MG63 (cell line): ENCODE results near the gene OR13C8. TPM values are rescaled to one million over a fixed set of nuclear protein-coding genes. Genes with fewer than 3 reads are reported as not detected.
"Not testable (repeated sequence)": the region's sequence is repeated elsewhere in the genome, so short reads cannot be mapped to it uniquely, and the experiment has no call there.

Experiments
- DNase-seq: peaks from one replicate; pipeline ENCODE4 v3.0.0-alpha.2; 2020
- H3K27me3 ChIP-seq: fragments of 250-450 bp; sonication (Bioruptor Pico); 2 replicates; pipeline ENCODE4 v1.5.1; 2020; ENCODE audit warnings: mild to moderate bottlenecking, moderate library complexity
- H3K36me3 ChIP-seq: fragments of 250-450 bp; sonication (Bioruptor Pico); 2 replicates; pipeline ENCODE4 v1.5.1; 2020; ENCODE audit warnings: mild to moderate bottlenecking, moderate library complexity
- H3K4me3 ChIP-seq: fragments of 250-450 bp; sonication (Bioruptor Pico); 2 replicates; pipeline ENCODE4 v1.5.1; 2020; ENCODE audit warnings: mild to moderate bottlenecking, moderate library complexity
- H3K9me3 ChIP-seq: fragments of 250-450 bp; sonication (Bioruptor Pico); 2 replicates; pipeline ENCODE4 v1.5.1; 2020; ENCODE audit warnings: mild to moderate bottlenecking, moderate library complexity
- total RNA-seq: library from RNA; depleted of rRNA; stranded (reverse); fragments of >200 nt; shearing (Covaris generic); gene quantifications from 2 replicates; pipeline ENCODE4 v1.2.3, GENCODE V29; 2014; ENCODE audit warnings: low replicate concordance; rRNA removed

Gene OR13C8
- not detected in 2 replicates for total RNA-seq

- no peak for DNase-seq
- no peaks in the 10 kb centered on the region for H3K27me3 ChIP-seq
- H3K9me3 ChIP-seq: peaks cover 4% of the 10 kb centered on the region
- no peaks in the 10 kb centered on the region for H3K36me3 ChIP-seq
- no peak within 1 kb of the TSS for H3K4me3 ChIP-seq
Observed at GRCh38 chr9:104568868-104569267, at the start of gene OR13C8. Gene OR13C8, plus strand, starts transcription at chr9:104569168. Its CDS starts 0 bp downstream, at chr9:104569168.

- H3K36me3 ChIP-seq, H3K9me3 ChIP-seq, H3K4me3 ChIP-seq, DNase-seq, H3K27me3 ChIP-seq: not testable (repeated sequence)
Observed at GRCh38 chr9:104520241-104520640, 48.7 kb upstream of the OR13C8 start.

- H3K9me3 ChIP-seq: no peaks in the 10 kb centered on the region; the same call in 1 of the 2 replicates
Observed at GRCh38 chr9:104527109-104527508, 41.9 kb upstream of the OR13C8 start, which contains the start of gene OR13C4. Gene OR13C4, minus strand, starts transcription at chr9:104527209. Its CDS starts 0 bp downstream, at chr9:104527209.

GRCh38 chr9:104536756-104537155 is 32.2 kb upstream of the OR13C8 start, which contains the start of gene OR13C3:
Gene OR13C3, minus strand, starts transcription at chr9:104536856. Its CDS starts 133 bp downstream, at chr9:104536723.
- Histone ChIP-seq H3K9me3 (no peaks in the 10 kb centered on the region), H3K27me3 (no peaks in the 10 kb centered on the region), H3K4me3 (no peak within 1 kb of the TSS), H3K36me3 (no peaks in the 10 kb centered on the region)
- DNase-seq: no peak

More at GRCh38 chr9:104527109-104527508, 41.9 kb upstream of the OR13C8 start, which contains the start of gene OR13C4:
- no peak for DNase-seq
- Histone ChIP-seq H3K36me3 (no peaks in the 10 kb centered on the region), H3K27me3 (no peaks in the 10 kb centered on the region), H3K4me3 (no peak within 1 kb of the TSS)

GRCh38 chr9:104539275-104539674 is 29.7 kb upstream of the OR13C8 start:
- no peak overlapping the region for H3K4me3 ChIP-seq
- H3K9me3 ChIP-seq: no peaks in the 10 kb centered on the region
- no peaks in the 10 kb centered on the region for H3K36me3 ChIP-seq
- no peak for DNase-seq
- H3K27me3 ChIP-seq: no peaks in the 10 kb centered on the region

- no peaks in the 10 kb centered on the region for H3K27me3 ChIP-seq
Observed at GRCh38 chr9:104544644-104545043, 24.3 kb upstream of the OR13C8 start.

GRCh38 chr9:104553261-104553660 is 15.7 kb upstream of the OR13C8 start:
- no peaks in the 10 kb centered on the region for H3K27me3 ChIP-seq
- no peak for DNase-seq
- H3K9me3 ChIP-seq: no peaks in the 10 kb centered on the region
- H3K36me3 ChIP-seq: no peaks in the 10 kb centered on the region
- no peak overlapping the region for H3K4me3 ChIP-seq

More at GRCh38 chr9:104544644-104545043, 24.3 kb upstream of the OR13C8 start:
- Histone ChIP-seq H3K4me3 (peak overlapping the region; percentile 13), H3K36me3 (no peaks in the 10 kb centered on the region), H3K9me3 (no peaks in the 10 kb centered on the region)
- DNase-seq: no peak

GRCh38 chr9:104555521-104555920 is 13.4 kb upstream of the OR13C8 start:
- no peaks in the 10 kb centered on the region for H3K36me3 ChIP-seq
- H3K9me3 ChIP-seq: no peaks in the 10 kb centered on the region
- H3K4me3 ChIP-seq: no peak overlapping the region
- DNase-seq: no peak
- no peaks in the 10 kb centered on the region for H3K27me3 ChIP-seq

GRCh38 chr9:104556830-104557634 is 11.9 kb upstream of the OR13C8 start:
- DNase-seq: no peak
- Histone ChIP-seq H3K9me3 (no peaks in the 10 kb centered on the region), H3K4me3 (no peak overlapping the region), H3K36me3 (no peaks in the 10 kb centered on the region), H3K27me3 (no peaks in the 10 kb centered on the region)

- no peak for DNase-seq
- no peaks in the 10 kb centered on the region for H3K27me3 ChIP-seq
- no peak overlapping the region for H3K4me3 ChIP-seq
- H3K9me3 ChIP-seq: no peaks in the 10 kb centered on the region
- no peaks in the 10 kb centered on the region for H3K36me3 ChIP-seq
Observed at GRCh38 chr9:104564358-104564757, 4.6 kb upstream of the OR13C8 start.

- peaks cover 4% of the 10 kb centered on the region for H3K9me3 ChIP-seq
- no peak for DNase-seq
- H3K36me3 ChIP-seq: no peaks in the 10 kb centered on the region
- H3K27me3 ChIP-seq: no peaks in the 10 kb centered on the region
- H3K4me3 ChIP-seq: no peak overlapping the region
Observed at GRCh38 chr9:104572612-104573011, 3.6 kb downstream of the OR13C8 start.

GRCh38 chr9:104575456-104575855 is 6.5 kb downstream of the OR13C8 start:
- DNase-seq: no peak
- H3K4me3 ChIP-seq: no peak overlapping the region
- H3K36me3 ChIP-seq: no peaks in the 10 kb centered on the region
- peaks cover 4% of the 10 kb centered on the region for H3K9me3 ChIP-seq
- no peaks in the 10 kb centered on the region for H3K27me3 ChIP-seq

GRCh38 chr9:104577263-104577662 is 8.3 kb downstream of the OR13C8 start:
- no peaks in the 10 kb centered on the region for H3K27me3 ChIP-seq
- no peak overlapping the region for H3K4me3 ChIP-seq
- DNase-seq: no peak
- H3K36me3 ChIP-seq: no peaks in the 10 kb centered on the region
- H3K9me3 ChIP-seq: peaks cover 3% of the 10 kb centered on the region; the same call in 1 of the 2 replicates

GRCh38 chr9:104580562-104580961 is 11.6 kb downstream of the OR13C8 start:
- no peak for DNase-seq
- H3K4me3 ChIP-seq: no peak overlapping the region
- H3K27me3 ChIP-seq: no peaks in the 10 kb centered on the region

GRCh38 chr9:104586496-104587180 is 17.7 kb downstream of the OR13C8 start:
- Histone ChIP-seq H3K4me3 (no peak overlapping the region), H3K27me3 (no peaks in the 10 kb centered on the region), H3K36me3 (no peaks in the 10 kb centered on the region), H3K9me3 (no peaks in the 10 kb centered on the region)
- DNase-seq: peak; percentile 2

More at GRCh38 chr9:104580562-104580961, 11.6 kb downstream of the OR13C8 start:
- Histone ChIP-seq H3K36me3 (no peaks in the 10 kb centered on the region), H3K9me3 (no peaks in the 10 kb centered on the region)

GRCh38 chr9:104589626-104590025 is 20.7 kb downstream of the OR13C8 start:
- no peaks in the 10 kb centered on the region for H3K36me3 ChIP-seq
- no peak for DNase-seq

GRCh38 chr9:104598749-104599148 is 29.8 kb downstream of the OR13C8 start:
- not testable (repeated sequence) for H3K9me3 ChIP-seq, H3K4me3 ChIP-seq, DNase-seq, H3K27me3 ChIP-seq, H3K36me3 ChIP-seq

More at GRCh38 chr9:104589626-104590025, 20.7 kb downstream of the OR13C8 start:
- no peaks in the 10 kb centered on the region for H3K27me3 ChIP-seq
- H3K9me3 ChIP-seq: no peaks in the 10 kb centered on the region
- no peak overlapping the region for H3K4me3 ChIP-seq
